Upper lobe of left lung (tissue), 4 donors: ENCODE measurements around the gene LIMD2.

Experiments used
- POLR2A ChIP-seq, 4 donors: fragments of 450-650 bp; IDR thresholded peaks; one replicate each; pipeline ENCODE4 v1.5.1; 2016 to 2017; ENCODE audit warnings: antibody characterized with exemption in 4 of 4, mild to moderate bottlenecking in 2 of 4
- TF ChIP-seq, protein P1 (sequence below), 6 experiments: fragments of 450-650 bp in 4 of 6; fragments of 200-600 bp in 2 of 6; sonication (generic) in 2 of 6; IDR thresholded peaks; one replicate each; pipeline ENCODE4 v1.5.1; 2016 to 2019; ENCODE audit warnings: antibody characterized with exemption in 6 of 6

DNA sequence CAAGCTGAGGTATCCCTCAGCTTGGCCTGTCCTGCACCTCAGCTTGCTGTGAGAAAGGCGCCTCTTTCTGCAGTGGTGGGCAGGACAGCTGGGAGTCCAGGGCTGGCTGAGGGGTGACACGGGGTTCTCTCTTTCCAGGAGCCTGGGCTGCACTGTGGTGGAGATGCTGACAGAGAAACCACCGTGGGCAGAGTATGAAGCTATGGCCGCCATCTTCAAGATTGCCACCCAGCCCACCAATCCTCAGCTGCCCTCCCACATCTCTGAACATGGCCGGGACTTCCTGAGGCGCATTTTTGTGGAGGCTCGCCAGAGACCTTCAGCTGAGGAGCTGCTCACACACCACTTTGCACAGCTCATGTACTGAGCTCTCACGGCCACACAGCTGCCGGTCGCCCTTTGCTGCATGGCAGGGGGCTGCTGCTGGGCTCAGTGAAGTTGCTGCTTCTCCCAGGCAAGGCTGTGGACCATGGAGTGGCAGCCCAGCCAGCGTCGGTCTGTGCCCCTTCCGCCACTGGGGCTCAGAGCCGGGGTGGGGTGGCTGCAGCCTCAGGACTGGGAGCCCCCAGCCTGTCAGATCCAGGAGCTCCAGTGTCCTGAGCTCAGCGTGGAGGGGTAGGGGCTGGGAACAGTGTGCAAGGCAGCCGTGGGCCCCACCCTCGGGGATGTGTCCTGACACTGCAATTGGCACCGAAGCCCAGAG, 6.4 kb downstream of the LIMD2 start:
- TF ChIP-seq POLR2A (IDR thresholded peaks at IDR 0.05): no peak
- TF ChIP-seq, protein P1, sequence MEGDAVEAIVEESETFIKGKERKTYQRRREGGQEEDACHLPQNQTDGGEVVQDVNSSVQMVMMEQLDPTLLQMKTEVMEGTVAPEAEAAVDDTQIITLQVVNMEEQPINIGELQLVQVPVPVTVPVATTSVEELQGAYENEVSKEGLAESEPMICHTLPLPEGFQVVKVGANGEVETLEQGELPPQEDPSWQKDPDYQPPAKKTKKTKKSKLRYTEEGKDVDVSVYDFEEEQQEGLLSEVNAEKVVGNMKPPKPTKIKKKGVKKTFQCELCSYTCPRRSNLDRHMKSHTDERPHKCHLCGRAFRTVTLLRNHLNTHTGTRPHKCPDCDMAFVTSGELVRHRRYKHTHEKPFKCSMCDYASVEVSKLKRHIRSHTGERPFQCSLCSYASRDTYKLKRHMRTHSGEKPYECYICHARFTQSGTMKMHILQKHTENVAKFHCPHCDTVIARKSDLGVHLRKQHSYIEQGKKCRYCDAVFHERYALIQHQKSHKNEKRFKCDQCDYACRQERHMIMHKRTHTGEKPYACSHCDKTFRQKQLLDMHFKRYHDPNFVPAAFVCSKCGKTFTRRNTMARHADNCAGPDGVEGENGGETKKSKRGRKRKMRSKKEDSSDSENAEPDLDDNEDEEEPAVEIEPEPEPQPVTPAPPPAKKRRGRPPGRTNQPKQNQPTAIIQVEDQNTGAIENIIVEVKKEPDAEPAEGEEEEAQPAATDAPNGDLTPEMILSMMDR (IDR thresholded peaks at IDR 0.05): no peak
